SJSA1 (cell line): ENCODE measurements around the gene DIPK2A. TPM values are rescaled to one million over a fixed set of nuclear protein-coding genes. Genes with fewer than 3 reads are reported as not detected.

ENCODE experiments used
- DNase-seq, 2 experiments: peaks; one replicate each; pipeline ENCODE4 v3.0.0-alpha.2; 2015 to 2020; ENCODE audit warnings: low spot score in 2 of 2, low read depth in 1 of 2
- H3K27ac ChIP-seq: fragments of 250-450 bp; sonication (Bioruptor Pico); 2 replicates; pipeline ENCODE4 v1.5.1; 2020; ENCODE audit warnings: mild to moderate bottlenecking, moderate library complexity
- H3K27me3 ChIP-seq: fragments of 250-450 bp; sonication (Bioruptor Pico); replicated peaks from 2 replicates; pipeline ENCODE4 v1.5.1; 2020; ENCODE audit warnings: mild to moderate bottlenecking, moderate library complexity
- H3K36me3 ChIP-seq: fragments of 250-450 bp; sonication (Bioruptor Pico); 2 replicates; pipeline ENCODE4 v1.5.1; 2020; ENCODE audit warnings: mild to moderate bottlenecking
- H3K4me1 ChIP-seq: fragments of 250-450 bp; sonication (Bioruptor Pico); replicated peaks from 2 replicates; pipeline ENCODE4 v1.6.1; 2021; ENCODE audit warnings: mild to moderate bottlenecking
- H3K4me3 ChIP-seq: fragments of 250-450 bp; sonication (Bioruptor Pico); 2 replicates; pipeline ENCODE4 v1.5.1; 2020; ENCODE audit warnings: mild to moderate bottlenecking
- H3K9me3 ChIP-seq: fragments of 250-450 bp; sonication (Bioruptor Pico); replicated peaks from 2 replicates; pipeline ENCODE4 v1.5.1; 2020; ENCODE audit warnings: mild to moderate bottlenecking
- total RNA-seq: library from RNA; depleted of rRNA; stranded (reverse); fragments of >200 nt; shearing (Covaris generic); gene quantifications from 2 replicates; pipeline ENCODE4 v1.2.3, GENCODE V29; 2014; rRNA removed

DIPK2A gene
- total RNA-seq, 1 experiment from 2014 or later, result 6.3 TPM

GRCh38 chr3:143979813-143980212, 8.2 kb downstream of the DIPK2A start:
- H3K9me3 ChIP-seq, result no peaks in the 10 kb centered on the region
- H3K4me1 ChIP-seq, result no peaks in the 10 kb centered on the region
- DNase-seq, result no peak
- H3K36me3 ChIP-seq, result no peaks in the 10 kb centered on the region
- H3K27ac ChIP-seq, result no peak overlapping the region
- no peak overlapping the region for H3K4me3 ChIP-seq
- no peaks in the 10 kb centered on the region; the same call in 1 of the 2 replicates for H3K27me3 ChIP-seq

DNA sequence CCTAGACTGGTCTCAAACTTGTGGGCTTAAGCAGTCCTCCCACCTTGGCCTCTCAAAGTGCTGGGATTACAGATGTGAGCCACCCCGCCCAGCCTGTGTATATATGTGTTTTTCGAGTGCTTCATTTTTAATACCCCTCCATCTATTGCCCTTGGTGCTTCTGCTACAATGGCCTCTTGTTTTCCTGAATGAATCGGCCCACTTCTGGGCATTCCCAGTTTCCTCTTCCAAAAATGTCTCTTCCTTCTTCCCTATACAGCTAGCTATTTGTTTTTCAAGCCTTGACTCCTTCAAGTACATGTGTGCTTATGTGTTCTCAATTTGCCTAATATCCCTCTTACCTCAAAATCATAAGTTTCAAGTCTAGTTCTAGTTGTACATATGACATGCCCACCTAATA, 16.7 kb downstream of the DIPK2A start:
- no peak for DNase-seq
- no peaks in the 10 kb centered on the region for H3K4me1 ChIP-seq
- H3K36me3 ChIP-seq, result no peaks in the 10 kb centered on the region
- no peaks in the 10 kb centered on the region for H3K9me3 ChIP-seq
- H3K27ac ChIP-seq, result no peak overlapping the region
- no peak overlapping the region for H3K4me3 ChIP-seq
- H3K27me3 ChIP-seq, result no peaks in the 10 kb centered on the region

DNA sequence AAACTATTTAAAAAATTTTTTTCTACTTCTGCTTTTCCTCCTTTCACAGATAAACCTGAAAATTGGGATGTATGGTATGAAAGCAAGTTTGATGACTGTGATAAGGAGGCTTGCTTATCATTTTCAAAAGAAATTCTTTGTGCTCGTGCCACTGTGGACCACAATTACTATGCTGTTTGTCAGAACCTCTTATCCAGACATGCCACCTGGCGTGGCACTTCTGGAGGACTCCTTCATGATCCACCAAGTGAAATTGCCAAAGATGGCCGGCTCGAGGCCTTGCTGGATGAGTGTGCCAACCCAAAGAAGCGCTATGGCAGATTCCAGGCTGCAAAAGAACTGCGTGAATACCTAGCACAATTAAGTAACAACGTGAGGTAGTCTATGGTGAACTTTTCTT, 17.8 kb downstream of the DIPK2A start:
- no peaks in the 10 kb centered on the region for H3K36me3 ChIP-seq
- no peaks in the 10 kb centered on the region for H3K4me1 ChIP-seq
- no peak overlapping the region for H3K27ac ChIP-seq
- no peaks in the 10 kb centered on the region for H3K27me3 ChIP-seq
- H3K4me3 ChIP-seq, result no peak overlapping the region
- no peaks in the 10 kb centered on the region for H3K9me3 ChIP-seq
- DNase-seq, result no peak

DNA sequence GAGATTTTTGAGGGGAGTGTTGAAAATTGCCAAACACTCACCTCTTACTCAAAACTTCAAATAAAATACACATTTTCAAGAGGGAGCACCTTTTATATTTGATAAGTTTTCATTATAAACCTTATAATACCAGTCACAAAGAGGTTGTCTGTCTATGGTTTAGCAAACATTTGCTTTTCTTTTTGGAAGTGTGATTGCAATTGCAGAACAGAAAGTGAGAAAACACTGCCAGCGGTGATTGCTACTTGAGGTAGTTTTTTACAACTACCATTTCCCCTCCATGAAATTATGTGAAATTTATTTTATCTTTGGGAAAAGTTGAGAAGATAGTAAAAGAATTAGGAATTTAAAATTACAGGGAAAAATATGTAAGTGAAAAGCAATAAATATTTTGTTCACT, 20.1 kb downstream of the DIPK2A start:
- Histone ChIP-seq H3K27ac (no peak overlapping the region), H3K9me3 (no peaks in the 10 kb centered on the region), H3K4me1 (no peaks in the 10 kb centered on the region), H3K36me3 (no peaks in the 10 kb centered on the region), H3K27me3 (no peaks in the 10 kb centered on the region), H3K4me3 (no peak overlapping the region)
- DNase-seq, result no peak

GRCh38 chr3:143998266-143998665, 26.6 kb downstream of the DIPK2A start:
- H3K4me1 ChIP-seq, result no peaks in the 10 kb centered on the region
- H3K9me3 ChIP-seq, result no peaks in the 10 kb centered on the region
- H3K27me3 ChIP-seq, result no peaks in the 10 kb centered on the region
- peak in 1 of 2 experiments; percentile 4 for DNase-seq
- H3K4me3 ChIP-seq, result no peak overlapping the region
- H3K27ac ChIP-seq, result no peak overlapping the region
- H3K36me3 ChIP-seq, result no peaks in the 10 kb centered on the region

DNA sequence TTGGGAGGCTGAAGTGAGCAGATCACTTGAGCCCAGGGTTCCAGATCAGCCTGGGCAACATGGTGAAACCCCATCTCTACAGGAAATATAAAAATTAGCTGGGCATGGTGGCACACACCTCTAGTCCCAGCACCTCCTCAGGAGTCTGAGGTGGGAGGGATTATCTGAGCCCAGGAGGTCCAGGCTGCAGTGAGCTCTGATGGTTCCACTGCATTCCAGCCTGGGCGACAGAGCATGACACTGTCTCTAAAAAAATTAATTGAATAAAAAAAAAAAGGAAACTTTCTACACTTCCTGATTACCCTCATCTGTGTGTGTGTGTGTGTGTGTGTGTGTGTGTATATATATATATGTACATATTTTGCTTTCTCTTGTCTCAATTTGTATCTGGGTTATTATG, 31.4 kb downstream of the DIPK2A start:
- Histone ChIP-seq H3K9me3 (no peaks in the 10 kb centered on the region), H3K27ac (no peak overlapping the region), H3K4me3 (no peak overlapping the region), H3K27me3 (no peaks in the 10 kb centered on the region), H3K36me3 (no peaks in the 10 kb centered on the region), H3K4me1 (no peaks in the 10 kb centered on the region)
- no peak for DNase-seq

DNA sequence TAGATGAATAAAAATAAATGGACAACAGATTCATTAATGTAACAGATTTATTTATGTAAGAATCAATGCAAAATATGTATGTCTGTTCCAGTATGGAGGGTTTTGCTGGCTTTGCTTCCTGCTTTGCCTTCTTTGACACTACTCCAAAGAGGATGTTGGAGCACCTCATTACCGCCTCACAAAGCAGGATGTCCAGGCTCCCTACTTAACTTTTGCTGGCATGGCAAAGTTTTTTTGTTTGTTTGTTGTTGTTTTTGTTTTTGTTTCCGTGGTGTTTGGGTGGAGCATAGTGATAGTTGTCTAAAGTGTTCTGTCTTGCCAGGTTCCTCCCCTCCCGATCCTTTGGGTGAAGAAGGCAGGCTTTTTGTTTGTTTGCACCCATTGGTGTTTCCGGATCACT, 38.7 kb downstream of the DIPK2A start:
- no peaks in the 10 kb centered on the region for H3K27me3 ChIP-seq
- no peaks in the 10 kb centered on the region for H3K4me1 ChIP-seq
- no peak overlapping the region for H3K4me3 ChIP-seq
- H3K27ac ChIP-seq, result no peak overlapping the region
- no peaks in the 10 kb centered on the region for H3K36me3 ChIP-seq
- DNase-seq, result no peak
- H3K9me3 ChIP-seq, result 0 out of 2 replicates have a peak, but pooled peaks cover 3% of the 10 kb centered on the region

DNA sequence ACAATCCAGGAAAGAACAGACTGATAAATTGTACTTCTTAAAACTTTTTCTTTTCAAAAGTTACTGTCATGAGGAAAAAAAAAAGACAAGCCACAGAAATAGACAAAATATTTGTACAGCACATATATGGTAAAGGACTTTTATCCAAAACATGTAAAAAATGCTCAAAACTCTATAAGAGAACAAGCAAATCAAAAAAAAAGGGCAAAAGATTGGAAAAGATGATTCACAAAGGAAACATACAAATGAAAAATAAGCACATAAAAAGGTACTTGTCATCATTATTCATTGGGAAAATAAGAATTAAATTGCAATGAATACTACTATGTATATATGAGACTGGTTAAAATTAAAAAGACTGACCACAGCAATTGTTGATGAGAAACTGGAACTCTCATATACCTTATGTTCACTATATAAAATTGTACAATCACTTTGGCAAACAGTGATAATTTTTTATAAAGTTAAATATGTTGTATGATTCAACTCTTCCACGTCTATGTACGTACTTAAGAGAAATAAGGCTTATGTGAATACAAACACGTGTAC, 39.7 kb downstream of the DIPK2A start:
- Histone ChIP-seq H3K9me3 (0 out of 2 replicates have a peak, but pooled peaks cover 3% of the 10 kb centered on the region), H3K27ac (no peak overlapping the region), H3K36me3 (no peaks in the 10 kb centered on the region), H3K4me1 (no peaks in the 10 kb centered on the region), H3K4me3 (no peak overlapping the region), H3K27me3 (no peaks in the 10 kb centered on the region)
- no peak for DNase-seq

GRCh38 chr3:144015133-144015532, 43.5 kb downstream of the DIPK2A start:
- H3K4me1 ChIP-seq, result no peaks in the 10 kb centered on the region
- H3K27ac ChIP-seq, result no peak overlapping the region
- H3K36me3 ChIP-seq, result no peaks in the 10 kb centered on the region
- no peak for DNase-seq
- no peak overlapping the region for H3K4me3 ChIP-seq
- H3K9me3 ChIP-seq, result peaks cover 3% of the 10 kb centered on the region; the same call in 1 of the 2 replicates
- H3K27me3 ChIP-seq, result no peaks in the 10 kb centered on the region

DNA sequence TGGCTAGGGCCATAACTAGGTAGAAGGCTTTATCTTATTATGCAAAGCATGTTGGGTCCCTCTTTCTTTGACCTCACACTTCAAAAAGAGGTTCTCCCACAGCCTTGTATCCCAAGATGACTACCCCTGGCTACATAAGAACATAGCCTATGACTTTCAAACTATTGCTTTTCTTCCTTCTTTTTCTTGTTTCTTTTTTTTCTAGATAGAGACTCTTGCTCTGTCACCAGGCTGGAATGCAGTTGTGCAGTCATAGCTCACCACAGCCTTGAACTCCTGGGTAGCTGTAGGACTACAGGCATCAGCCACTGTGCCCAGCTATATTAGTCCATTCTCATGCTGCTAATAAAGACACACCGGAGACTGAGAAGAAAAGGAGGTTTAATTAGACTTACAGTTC, 47.2 kb downstream of the DIPK2A start:
- Histone ChIP-seq H3K36me3 (no peaks in the 10 kb centered on the region), H3K9me3 (peaks cover 3% of the 10 kb centered on the region; the same call in 1 of the 2 replicates), H3K27ac (no peak overlapping the region), H3K27me3 (no peaks in the 10 kb centered on the region), H3K4me3 (no peak overlapping the region), H3K4me1 (no peaks in the 10 kb centered on the region)
- no peak for DNase-seq

Other genes with a start within 250 kb of the DIPK2A start
- 0.05 TPM in 1 of 2 replicates, not detected in the other for gene SLC9A9, start 123.4 kb upstream of the DIPK2A start, total RNA-seq